Activated CD4-positive, alpha-beta T cell treated with anti-CD3 and anti-CD28 coated beads for 1 hour (primary cell): Measurements from ENCODE around the gene CALD1.

Experiments used
- DNase-seq: peaks from one replicate; pipeline ENCODE4 v3.0.0-alpha.2; 2020

CALD1 gene, protein sequence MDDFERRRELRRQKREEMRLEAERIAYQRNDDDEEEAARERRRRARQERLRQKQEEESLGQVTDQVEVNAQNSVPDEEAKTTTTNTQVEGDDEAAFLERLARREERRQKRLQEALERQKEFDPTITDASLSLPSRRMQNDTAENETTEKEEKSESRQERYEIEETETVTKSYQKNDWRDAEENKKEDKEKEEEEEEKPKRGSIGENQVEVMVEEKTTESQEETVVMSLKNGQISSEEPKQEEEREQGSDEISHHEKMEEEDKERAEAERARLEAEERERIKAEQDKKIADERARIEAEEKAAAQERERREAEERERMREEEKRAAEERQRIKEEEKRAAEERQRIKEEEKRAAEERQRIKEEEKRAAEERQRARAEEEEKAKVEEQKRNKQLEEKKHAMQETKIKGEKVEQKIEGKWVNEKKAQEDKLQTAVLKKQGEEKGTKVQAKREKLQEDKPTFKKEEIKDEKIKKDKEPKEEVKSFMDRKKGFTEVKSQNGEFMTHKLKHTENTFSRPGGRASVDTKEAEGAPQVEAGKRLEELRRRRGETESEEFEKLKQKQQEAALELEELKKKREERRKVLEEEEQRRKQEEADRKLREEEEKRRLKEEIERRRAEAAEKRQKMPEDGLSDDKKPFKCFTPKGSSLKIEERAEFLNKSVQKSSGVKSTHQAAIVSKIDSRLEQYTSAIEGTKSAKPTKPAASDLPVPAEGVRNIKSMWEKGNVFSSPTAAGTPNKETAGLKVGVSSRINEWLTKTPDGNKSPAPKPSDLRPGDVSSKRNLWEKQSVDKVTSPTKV

DNA sequence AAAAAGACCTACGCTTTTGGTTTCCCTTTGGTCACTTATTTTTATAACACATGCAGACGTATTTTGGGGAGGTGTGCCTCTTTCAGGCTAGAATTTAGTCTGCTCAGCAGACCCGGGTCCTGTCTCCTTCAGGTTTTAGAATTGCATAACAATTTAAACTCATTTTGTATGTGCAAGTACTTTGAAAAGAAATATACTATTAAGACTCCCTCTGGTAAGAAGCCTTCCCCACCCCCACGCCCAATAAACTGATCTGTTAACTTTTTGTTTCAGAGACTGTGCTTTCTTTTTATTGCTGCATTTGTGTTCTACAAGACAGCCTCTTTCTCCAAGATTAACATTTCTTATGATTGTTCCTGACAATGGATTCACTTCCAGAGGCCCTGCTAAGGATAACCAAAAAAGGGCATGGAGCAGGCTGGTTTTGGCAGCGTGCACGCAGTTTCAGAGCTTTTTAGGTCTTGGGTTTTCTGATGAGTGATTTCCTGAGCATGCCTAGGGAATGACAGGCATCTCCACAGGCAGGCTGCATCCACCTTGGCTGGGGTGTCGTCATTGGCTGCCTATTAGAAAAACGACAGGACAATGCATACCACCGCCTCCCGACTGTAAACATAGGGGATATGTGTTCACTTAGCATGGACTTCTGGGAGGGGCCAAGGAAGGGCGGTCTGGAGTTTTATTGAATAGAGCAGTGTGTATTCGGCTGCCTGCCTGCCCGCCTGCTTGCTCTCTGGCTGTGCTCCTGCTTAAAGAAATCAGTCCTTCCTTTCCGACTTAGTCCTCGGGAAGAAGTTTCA, at the start of gene CALD1:
TSS of gene CALD1 (plus strand) at position 694 of the 800 bp plus-strand sequence. CDS start 88,100 bp downstream, outside the sequence.
- no peak for DNase-seq

DNA sequence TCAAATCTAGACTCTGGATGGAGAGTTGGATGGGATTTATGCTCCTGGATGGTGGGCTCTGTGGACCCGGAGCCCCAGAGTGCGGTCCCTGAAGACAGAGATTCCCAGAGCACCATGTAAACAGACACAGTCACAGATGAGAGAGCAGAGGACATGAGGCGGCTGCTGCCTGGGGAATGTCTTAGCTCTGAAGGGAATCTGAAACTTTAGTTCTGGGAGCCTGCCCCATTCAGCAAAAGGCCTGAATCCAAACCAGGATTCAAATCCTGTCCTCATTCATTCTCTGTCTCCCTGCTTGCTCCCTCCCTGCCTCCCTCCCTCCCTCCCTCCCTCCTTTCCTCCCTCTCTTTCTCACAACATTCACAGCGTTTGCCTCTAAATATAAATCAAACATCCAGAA, 49.5 kb upstream of the CALD1 start:
- no peak for DNase-seq

DNA sequence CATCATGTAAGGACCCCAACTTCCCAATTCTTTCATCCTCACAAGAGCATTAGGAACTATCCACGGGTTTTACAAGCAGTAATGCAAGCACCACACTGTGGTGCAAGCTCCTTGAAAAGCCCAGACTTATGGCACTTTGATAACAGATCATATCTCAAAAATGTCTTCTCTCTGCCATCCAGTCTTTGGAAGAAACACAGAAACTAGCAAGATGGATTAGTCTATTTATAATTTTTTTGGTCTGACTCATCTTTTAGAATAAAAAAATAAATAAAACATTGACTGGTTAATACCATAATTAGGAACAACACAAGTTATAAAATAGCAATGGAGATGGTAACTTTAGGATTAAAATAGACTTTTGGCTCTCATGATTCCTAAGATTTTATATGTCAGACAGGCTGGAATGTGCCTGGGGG, 49.0 kb upstream of the CALD1 start:
- DNase-seq: no peak

DNA sequence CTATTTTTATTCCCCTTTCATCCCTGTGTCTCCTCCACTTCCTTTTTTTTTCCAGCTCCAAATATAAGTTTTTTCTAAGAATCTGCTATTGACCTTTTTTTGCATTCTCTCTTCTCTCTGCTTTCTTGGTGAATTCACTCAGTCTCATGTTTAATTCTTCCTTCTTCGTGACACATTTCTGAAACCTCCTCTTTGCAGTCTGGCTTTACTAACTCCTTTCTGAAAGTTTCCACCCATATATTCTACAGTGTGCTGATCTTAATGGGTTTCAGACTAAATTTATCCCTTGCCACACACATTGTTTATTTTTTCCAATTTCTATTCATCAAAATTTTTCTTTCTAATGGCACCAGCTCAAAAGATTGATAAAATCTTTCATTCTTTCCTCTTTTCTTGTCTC, 47.8 kb upstream of the CALD1 start:
- DNase-seq: no peak

DNA sequence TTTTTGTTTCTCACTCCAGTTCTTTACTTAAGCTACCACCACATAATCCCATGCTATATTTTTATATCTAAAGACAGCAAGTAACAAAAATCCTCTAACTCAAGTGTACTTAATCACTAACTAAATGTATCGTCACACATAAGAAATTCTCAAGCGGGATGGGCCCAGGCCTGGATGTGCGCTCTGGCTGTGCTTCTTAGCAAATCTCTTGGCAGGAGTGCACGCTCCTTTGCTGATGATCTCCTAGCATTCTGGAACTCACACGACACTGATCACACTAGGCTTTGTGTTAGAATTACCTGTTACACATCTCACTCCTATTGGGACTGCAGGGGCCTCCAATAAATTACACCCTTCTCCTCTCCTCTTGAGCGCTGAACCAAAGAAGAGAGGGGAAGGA, 46.7 kb upstream of the CALD1 start:
- no peak for DNase-seq

DNA sequence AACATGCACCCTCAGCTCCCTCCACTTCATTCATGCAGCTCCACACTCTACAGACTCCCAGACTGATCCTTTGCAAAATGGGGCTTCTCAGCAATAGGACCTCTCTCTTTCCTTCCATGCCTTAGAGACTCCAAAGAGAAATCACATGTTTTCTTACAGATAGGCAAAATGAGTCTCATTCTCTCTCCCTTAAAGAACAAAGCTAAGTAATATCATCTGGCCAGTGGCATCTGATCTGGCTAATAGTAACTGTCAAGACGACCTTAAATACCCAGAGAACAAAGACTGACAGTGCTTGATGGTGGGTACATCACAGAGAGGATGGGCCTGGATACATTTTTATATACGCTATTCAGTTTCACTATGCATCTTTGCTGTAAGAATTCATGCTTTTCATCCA, 43.1 kb upstream of the CALD1 start:
- no peak for DNase-seq

DNA sequence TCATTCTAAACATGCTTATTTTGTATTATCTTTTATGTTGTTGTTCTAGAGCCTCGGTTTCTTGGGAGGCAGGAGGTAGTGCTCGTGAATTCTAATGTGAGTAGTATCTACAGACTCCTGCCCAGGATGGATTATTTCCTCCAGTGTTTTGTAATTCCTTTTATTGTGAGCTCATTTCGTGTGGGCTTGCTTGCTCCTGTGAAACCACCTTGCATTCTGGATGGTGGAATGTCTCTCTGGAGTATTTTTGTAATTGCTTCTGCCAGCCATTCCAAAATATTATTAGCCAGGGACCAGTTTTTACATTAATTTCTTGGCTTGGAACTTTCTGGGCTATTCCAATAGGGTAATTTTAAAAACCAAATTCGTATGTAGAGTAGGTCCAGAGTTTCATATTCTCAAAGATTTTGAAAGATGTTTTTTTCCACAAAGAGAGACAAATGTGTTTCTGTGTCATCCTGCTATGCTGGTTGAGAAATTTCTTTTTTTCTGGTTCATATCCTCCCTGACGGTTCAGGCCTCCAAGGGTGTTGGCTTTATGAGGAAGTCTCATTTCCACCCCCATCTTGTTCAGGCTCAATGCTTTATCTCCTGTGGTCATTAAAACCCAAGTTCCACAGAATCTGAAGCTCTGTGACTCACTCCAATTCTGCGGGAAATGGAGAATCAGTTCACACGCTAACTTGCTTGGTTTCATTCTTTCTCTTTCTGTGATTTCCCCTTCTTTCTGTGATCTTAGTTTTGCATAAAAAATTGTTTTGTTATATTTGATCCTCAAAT, 41.7 kb upstream of the CALD1 start:
- no peak for DNase-seq

DNA sequence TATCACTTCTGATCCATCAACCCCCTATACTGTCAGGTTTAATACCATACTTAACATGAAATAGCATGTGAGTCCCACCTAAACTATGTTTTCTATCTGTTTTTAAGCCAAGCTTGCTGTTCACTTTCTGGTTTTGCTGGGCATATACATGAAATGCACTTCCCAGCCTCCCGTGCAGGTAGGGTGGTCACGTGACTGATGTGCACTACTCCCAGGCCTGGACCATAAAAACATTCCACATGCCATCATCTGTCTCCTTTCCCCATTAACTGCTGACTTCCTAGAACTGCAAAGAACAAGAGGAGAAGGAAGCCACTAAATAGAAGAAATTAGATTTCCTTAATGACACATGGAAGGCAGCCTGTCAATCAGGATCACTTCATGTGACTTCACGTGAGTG, 40.1 kb upstream of the CALD1 start:
- no peak for DNase-seq

DNA sequence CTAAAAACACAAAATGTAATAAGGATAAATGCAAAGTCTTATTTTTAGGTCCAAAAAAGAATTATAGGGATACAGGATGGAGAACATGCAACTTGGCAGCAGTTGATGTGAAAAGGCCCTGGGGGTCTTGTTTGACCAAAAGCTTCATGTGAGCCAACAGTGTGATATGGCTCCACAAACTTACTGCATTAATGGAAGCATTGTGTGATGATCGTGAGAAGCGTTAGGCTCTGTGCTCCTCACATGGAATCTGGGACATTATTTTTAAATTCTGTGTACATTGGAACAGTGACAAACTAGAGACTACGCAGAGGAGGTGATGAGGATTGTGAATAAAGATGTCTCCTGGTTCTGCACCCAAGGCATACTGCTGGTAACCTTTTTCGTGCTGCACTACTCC, 39.1 kb upstream of the CALD1 start:
- no peak for DNase-seq

DNA sequence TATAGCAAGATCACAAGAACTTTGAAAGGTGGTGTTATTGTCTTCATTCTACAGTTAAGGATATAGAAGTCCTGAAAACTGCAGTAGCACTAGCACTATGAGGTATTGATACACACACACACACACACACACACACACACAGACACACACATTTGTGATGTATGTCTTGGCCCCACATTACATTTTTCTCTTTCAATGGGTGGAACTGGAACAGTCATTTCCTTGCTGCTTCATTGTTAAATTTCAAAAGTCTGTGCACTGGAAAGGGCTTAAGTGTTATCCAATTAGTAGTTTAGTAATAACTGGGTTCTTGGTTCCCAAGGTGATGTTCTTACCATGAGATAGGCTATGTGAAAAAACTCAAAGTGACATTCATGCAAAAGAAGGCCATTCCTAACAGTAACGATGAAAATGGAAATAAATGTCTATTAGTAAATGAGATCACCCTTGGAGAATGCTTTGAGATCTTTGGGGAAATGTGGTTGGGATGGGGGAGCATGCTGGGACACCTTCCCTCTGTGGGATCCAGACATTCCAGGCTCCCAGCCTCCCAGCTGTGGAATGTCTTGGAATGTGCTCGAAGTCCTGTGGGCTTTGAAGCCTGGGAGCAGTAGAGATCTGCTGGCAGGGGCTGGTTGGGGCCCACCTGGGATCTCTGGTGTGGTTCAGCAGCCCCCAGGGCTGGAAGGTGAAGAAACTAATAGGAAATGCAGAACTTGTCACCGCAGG, 37.4 kb upstream of the CALD1 start:
- no peak for DNase-seq

DNA sequence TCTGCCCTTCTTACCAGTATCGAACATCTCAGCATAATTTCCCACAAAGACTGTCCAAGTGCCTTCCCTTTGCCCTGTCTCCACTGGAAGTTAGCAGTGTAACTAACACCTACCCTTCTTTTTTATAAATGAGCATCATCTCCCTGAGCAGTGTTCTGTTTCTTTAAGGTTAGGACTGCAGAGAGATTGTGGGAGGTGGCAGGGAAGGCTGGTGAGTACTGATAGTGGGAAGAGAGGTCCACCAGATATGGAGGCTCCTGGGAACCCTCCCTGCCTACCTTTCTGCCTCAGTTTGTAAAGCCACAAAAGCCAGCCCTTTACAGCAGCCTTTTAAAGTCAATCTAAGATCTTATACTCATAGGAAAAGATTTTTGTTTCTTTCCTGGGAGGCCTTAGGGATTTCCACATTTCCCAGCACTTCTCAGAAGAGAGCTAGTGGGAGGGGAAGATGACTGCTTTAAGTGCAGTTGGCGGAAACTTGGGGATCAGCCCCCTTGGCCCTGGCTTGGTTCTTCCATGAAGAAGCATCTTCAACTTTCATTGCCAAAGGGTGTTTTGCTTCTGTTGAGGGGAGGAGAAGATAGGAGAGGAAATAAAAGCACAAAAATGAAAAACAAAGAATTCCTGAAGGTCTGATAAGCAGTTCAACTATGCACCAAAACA, 36.6 kb upstream of the CALD1 start:
- DNase-seq: no peak

DNA sequence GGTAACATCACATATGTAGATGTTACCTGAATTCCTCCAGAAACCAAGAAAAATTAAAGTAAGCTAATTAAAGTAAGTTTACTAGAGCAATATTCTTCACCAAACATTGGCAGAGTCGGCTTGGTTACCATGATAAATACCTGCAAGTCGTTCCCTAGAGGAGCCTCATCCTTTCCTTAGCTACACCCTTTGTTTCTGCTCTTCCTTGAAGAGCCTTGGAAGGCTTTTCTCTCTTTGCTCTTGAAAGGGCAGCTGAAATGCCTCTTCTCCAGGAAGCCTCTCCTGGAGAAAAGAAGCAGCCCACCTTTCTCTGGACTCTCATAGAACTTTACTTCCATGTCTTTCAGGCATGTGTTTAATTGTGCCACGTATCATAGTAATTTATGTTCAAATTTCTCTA, 34.9 kb upstream of the CALD1 start:
- DNase-seq: no peak

DNA sequence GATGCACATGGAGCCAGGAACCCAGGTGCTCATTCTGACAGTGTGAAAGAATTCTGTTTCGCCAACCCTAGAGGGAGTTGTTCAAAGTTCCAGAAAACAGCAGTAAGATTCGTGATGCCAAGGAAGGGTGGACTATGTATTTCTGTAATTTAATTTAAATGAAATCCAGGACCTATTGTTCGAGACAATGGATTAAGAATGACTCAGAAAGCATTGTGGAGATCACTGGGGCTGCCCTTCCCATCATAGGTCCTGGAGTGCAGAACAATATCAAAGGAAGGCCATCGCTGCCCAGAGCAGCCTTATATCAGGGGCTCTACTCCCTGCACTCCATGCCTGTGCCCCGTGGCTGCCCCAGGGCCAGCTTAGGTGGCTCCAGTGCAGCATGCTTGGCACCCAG, 32.1 kb upstream of the CALD1 start:
- no peak for DNase-seq

DNA sequence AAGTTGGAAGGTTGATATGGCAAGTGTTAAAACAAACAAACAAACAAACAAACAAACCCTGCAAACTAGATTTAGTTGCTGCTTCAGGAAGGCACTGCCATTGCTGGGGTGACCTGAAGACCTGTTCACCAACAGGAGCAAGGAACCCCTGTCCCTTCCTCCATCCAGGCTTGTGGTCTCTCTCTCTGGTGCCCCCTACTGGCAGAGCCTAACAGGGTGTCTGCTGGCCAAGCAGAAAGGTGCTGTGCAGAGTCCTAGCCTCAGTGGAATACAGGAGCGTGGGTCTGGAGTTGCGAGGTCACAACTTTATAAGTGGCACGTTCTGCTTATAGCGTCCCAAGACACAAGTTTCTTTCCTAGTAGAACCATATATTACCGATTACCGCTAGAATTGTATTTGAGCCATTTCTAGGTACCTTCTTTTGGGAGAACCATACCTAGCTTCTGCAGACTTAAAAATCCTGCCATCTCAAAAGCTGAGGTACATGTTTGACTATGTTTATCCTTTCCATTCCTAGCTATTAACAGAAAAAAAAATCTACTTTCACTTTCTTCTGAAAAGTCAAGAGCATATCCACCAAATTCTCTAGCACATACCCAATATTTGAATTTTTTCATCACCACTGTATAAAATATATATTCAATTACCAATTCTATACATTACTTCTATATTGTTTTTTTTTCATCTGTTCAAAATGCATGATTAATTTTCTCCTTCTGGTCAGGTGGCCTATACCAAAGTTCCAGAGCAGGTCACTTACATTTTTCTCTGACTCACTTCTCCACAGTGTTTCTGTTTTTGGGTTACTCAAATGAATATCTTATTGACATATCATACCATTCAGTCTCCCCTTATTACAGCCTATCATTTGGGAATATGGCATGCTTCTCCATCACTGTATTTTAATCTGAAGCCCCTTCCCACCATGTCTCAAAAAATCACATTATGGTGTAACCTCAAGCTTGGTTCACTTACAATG, 29.1 kb upstream of the CALD1 start:
- DNase-seq: peak; percentile 46

DNA sequence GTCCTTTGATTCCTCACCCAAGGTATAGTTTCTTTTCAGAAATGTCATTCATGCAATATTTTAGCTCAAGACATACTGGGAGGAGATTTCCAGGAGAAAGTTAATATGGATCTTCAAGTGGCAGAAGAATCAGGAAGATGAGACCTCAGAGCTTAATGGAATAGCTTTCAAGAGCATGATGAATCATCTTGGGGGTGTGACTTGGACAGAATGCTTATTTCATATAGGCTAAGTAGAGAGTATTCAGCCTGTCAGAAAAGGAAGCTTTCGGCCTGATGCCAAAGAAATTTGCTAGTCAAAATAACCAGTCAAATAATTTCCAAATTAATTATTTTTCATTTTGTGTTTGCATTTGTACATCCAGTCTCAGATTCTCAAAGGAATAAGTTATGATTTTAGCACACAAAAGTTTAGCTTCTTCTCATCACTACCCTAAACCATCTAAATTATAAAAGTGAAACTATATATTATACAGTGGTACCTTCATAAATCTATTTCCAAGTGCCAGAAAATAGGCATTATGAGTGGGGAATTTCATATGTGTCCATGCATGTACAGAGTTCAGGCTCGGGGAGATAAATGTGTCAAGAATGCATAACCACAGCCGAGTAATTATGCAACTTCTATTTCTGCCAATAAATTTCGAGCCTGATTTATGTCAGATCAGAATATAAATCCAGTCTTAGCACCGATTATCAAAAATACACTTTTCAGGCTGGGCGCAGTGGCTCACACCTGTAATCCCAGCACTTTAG, 27.3 kb upstream of the CALD1 start:
- DNase-seq: no peak

DNA sequence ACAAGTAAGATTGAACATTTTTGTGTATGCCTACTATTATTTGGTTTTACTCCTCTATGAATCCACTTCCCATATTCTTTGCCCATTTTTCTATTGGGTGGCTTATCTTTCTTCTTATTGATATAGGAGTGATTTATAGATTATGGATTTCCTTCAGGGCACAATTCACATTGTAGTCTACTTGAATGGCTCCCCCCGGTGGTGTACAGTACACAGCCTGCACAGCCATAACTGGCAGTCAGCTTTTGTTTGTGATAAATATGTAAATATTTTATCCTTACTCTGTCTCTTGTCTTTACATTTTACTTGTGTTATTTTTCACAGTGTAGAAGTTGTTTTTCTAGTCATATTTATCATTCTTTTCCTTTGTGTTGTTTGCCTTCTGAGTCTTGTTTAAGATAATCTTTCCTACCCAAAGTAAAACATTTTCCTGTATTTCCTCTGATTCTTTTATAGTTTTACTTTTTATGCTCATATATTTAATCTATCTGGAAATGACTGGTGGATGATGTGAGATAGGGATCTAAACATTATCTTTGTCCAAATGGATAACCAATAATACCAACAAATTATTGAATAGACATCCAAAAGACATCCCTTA, 23.9 kb upstream of the CALD1 start:
- peak; percentile 11 for DNase-seq

DNA sequence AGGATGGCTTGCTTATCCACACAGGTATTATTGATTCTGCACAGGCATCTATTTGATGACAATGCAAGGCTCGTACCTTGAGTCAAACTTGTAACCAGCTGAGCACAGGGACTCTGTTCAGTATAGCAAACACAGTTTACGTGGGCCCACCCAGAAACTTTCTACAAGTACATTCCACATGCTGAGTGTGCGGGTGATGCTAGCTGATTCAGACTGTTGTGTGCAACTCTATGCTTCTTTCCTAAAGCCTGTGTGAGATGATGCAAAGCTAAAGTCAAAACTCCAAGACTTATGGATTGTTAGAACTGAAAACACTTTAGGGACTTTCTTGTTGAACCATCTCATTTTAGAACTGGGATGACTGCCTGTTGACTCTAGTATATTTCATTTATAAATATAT, 21.5 kb upstream of the CALD1 start:
- DNase-seq: no peak

DNA sequence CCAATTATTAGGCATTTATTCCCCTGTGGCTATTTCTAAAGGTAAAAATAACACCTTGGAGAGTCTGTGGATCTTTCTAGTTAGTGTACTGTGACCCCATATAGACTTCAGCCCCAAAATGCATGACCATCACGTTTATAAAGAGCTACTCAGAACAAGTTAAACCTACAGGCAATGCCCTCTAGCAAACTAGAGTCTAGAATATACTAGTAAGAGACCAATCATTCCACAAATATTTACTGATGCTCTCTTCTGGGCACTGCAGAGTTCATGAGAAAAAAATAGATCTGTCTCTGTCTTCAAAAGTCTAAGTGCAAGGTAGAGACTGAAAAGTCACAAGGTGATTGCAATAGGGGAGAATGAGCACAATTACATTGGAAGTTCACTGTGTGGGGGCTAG, 20.5 kb upstream of the CALD1 start:
- no peak for DNase-seq

DNA sequence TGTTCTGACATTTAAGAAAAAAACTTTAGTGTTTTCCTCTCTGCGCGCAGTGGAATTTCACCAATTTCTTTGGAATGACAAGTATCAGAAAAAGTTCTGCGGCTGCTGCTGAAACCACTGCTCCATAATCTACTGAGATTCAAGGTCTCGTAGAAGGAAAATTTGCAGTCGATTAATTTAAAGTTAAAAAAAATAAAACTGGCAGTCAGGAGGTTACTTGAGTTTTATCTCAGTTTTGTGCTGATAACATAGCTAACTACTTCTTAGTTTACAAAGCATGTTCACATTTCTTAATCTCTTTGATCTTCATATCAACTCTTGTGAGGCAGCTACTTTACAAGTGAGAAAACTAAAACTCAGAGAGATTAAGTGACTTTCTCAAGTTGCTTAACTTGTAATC, 18.2 kb upstream of the CALD1 start:
- DNase-seq: no peak
